ENCODE data around the gene PRKAG2. TPM values are rescaled to one million over a fixed set of nuclear protein-coding genes. Genes with fewer than 3 reads are reported as not detected.

Gene PRKAG2
- total and polyA plus RNA-seq, 2 of the 8 experiments (the other 6 are each of a cell fraction or from before 2014, with no cell fraction given), result 7.5 to 18.1 TPM

GRCh38 chr7:151652111-151652510 lies 224.8 kb downstream of the PRKAG2 start (continued):
- TF ChIP-seq SAP30 (IDR thresholded peaks at IDR 0.05; ENCODE audit: insufficient read depth, insufficient replicate concordance, low read length), result no peak
- TF ChIP-seq GTF2F1 (IDR thresholded peaks at IDR 0.05; ENCODE audit: borderline replicate concordance, low read depth, low read length), result no peak

Measured in H1 (cell line).